IPS-NIHi7 (cell line): Measurements from ENCODE around the gene ERC2.

Source experiments
- DNase-seq: peaks from one replicate; pipeline ENCODE4 v3.0.0; 2012; ENCODE audit warnings: mixed read lengths; ENCODE audit errors: extremely low spot score

The ERC2 gene

GRCh38 chr3:55557549-55557948 lies 910.7 kb downstream of the ERC2 start:
- no peak for DNase-seq

- DNase-seq, result no peak
These were observed 911.4 kb downstream of the ERC2 start for GRCh38 chr3:55556619-55557537.

GRCh38 chr3:55555873-55556618 lies 912.2 kb downstream of the ERC2 start:
- DNase-seq, result peak; percentile 44

GRCh38 chr3:55554634-55555425 lies 913.4 kb downstream of the ERC2 start:
- DNase-seq, result peak; percentile 52

- no peak for DNase-seq
These were observed 916.6 kb downstream of the ERC2 start for GRCh38 chr3:55551644-55552043.

GRCh38 chr3:55549177-55549576 lies 919.1 kb downstream of the ERC2 start:
- no peak for DNase-seq

GRCh38 chr3:55546866-55547669 lies 921.2 kb downstream of the ERC2 start:
- no peak for DNase-seq

- DNase-seq, result no peak
These were observed 922.3 kb downstream of the ERC2 start for GRCh38 chr3:55545995-55546394.

- DNase-seq, result no peak
These were observed 924.0 kb downstream of the ERC2 start for GRCh38 chr3:55544219-55544618.

- no peak for DNase-seq
These were observed 925.1 kb downstream of the ERC2 start for GRCh38 chr3:55543181-55543614.

GRCh38 chr3:55541456-55541855 lies 926.8 kb downstream of the ERC2 start:
- DNase-seq, result no peak

GRCh38 chr3:55541016-55541415 lies 927.3 kb downstream of the ERC2 start:
- no peak for DNase-seq

- no peak for DNase-seq
These were observed 927.7 kb downstream of the ERC2 start for GRCh38 chr3:55540579-55540978.

- DNase-seq, result no peak
These were observed 930.1 kb downstream of the ERC2 start for GRCh38 chr3:55538158-55538557.

- no peak for DNase-seq
These were observed 930.7 kb downstream of the ERC2 start for GRCh38 chr3:55537563-55537962.

- no peak for DNase-seq
These were observed 931.1 kb downstream of the ERC2 start for GRCh38 chr3:55537129-55537528.

GRCh38 chr3:55534876-55535275 lies 933.4 kb downstream of the ERC2 start:
- no peak for DNase-seq

- no peak for DNase-seq
These were observed 935.5 kb downstream of the ERC2 start for GRCh38 chr3:55532806-55533205.

- no peak for DNase-seq
These were observed 936.9 kb downstream of the ERC2 start for GRCh38 chr3:55531321-55531720.

- no peak for DNase-seq
These were observed 940.9 kb downstream of the ERC2 start for GRCh38 chr3:55527361-55527760.

GRCh38 chr3:55526332-55527030 lies 941.8 kb downstream of the ERC2 start:
- DNase-seq, result no peak
